Erythroblast (primary cell): ENCODE measurements around the gene ADCY4.

Experiments
- GATA1 ChIP-seq: IDR thresholded peaks from 2 replicates; pipeline ENCODE4 v1.6.1; 2011; ENCODE audit warnings: low read depth, mild to moderate bottlenecking, control low read depth, low read length, moderate library complexity
- POLR2A ChIP-seq: IDR thresholded peaks from 2 replicates; pipeline ENCODE4 v1.6.1; 2011; ENCODE audit warnings: mild to moderate bottlenecking, low read length

GRCh38 chr14:24307156-24307574 is 27.7 kb downstream of the ADCY4 start:
- TF ChIP-seq POLR2A: no peak
- no peak for TF ChIP-seq GATA1
